MG63 (cell line): Measurements from ENCODE around the gene ACOD1. TPM values are rescaled to one million over a fixed set of nuclear protein-coding genes. Genes with fewer than 3 reads are reported as not detected.
A peak's percentile ranks its signal among the peaks of the same experiment; 100 is the strongest.
"Not testable (repeated sequence)": the region's sequence is repeated elsewhere in the genome, so short reads cannot be mapped to it uniquely, and the experiment has no call there.

Experiments used
- DNase-seq: peaks from one replicate; pipeline ENCODE4 v3.0.0-alpha.2; 2020
- H3K27me3 ChIP-seq: fragments of 250-450 bp; sonication (Bioruptor Pico); 2 replicates; pipeline ENCODE4 v1.5.1; 2020; ENCODE audit warnings: mild to moderate bottlenecking, moderate library complexity
- H3K36me3 ChIP-seq: fragments of 250-450 bp; sonication (Bioruptor Pico); 2 replicates; pipeline ENCODE4 v1.5.1; 2020; ENCODE audit warnings: mild to moderate bottlenecking, moderate library complexity
- H3K4me3 ChIP-seq: fragments of 250-450 bp; sonication (Bioruptor Pico); 2 replicates; pipeline ENCODE4 v1.5.1; 2020; ENCODE audit warnings: mild to moderate bottlenecking, moderate library complexity
- H3K9me3 ChIP-seq: fragments of 250-450 bp; sonication (Bioruptor Pico); 2 replicates; pipeline ENCODE4 v1.5.1; 2020; ENCODE audit warnings: mild to moderate bottlenecking, moderate library complexity
- total RNA-seq: library from RNA; depleted of rRNA; stranded (reverse); fragments of >200 nt; shearing (Covaris generic); gene quantifications from 2 replicates; pipeline ENCODE4 v1.2.3, GENCODE V29; 2014; ENCODE audit warnings: low replicate concordance; rRNA removed

The ACOD1 gene
- 0.16 TPM in 1 of 2 replicates, not detected in the other for total RNA-seq

DNA sequence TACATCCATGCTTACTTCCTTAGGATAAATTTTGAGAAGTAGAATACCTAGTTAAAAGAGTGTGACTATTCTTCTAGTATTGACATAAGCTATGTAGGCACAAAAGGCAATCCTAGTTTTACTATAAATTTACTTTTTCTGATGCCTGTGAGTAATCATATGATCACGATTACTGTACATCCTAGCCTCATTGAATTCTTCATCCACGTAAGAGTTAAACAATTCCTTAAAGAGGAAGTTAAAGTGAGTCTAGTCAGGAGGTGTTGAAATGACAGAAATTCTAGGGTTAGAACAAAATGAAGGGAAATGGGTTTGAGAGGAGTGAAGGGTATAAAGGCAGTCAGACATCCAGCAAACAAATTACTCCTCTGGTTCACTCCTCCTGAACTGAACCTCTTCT is at the start of gene ACOD1:
ACOD1 (plus strand) TSS at position 363 of the 400 bp plus-strand sequence. CDS start 48 bp downstream, outside the sequence.
- no peak for DNase-seq

DNA sequence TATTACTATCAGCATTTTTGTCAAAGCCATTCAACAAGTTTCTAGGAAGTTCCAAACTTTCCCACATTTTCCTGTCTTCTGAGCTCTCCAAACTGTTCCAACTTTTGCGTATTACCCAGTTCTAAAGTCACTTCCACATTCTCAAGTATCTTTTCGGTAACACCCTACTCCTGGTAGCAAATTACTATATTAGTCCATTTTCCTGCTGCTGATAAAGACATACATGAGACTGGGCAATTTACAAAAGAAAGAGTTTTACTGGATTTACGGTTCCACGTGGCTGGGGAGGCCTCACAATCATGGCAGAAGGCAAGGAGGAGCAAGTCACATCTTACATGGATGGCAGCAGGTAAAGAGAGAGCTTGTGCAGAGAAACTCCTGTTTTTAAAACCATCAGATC is 49.2 kb upstream of the ACOD1 start:
- peaks cover 10% of the 10 kb centered on the region for H3K9me3 ChIP-seq
- H3K27me3 ChIP-seq, DNase-seq, H3K4me3 ChIP-seq, H3K36me3 ChIP-seq: not testable (repeated sequence)

More for the DNA sequence above, at the start of gene ACOD1:
- Histone ChIP-seq H3K27me3 (no peaks in the 10 kb centered on the region), H3K9me3 (no peaks in the 10 kb centered on the region), H3K4me3 (no peak within 1 kb of the TSS), H3K36me3 (no peaks in the 10 kb centered on the region)

- H3K9me3 ChIP-seq = peaks cover 6% of the 10 kb centered on the region
- no peak for DNase-seq
- no peaks in the 10 kb centered on the region for H3K36me3 ChIP-seq
- H3K27me3 ChIP-seq = 0 out of 2 replicates have a peak, but pooled peaks cover 2% of the 10 kb centered on the region
- no peak overlapping the region for H3K4me3 ChIP-seq
Observed at GRCh38 chr13:76903544-76904162, 44.7 kb upstream of the ACOD1 start.

- no peak for DNase-seq
- Histone ChIP-seq H3K9me3 (no peaks in the 10 kb centered on the region), H3K27me3 (0 out of 2 replicates have a peak, but pooled peaks cover 2% of the 10 kb centered on the region), H3K36me3 (no peaks in the 10 kb centered on the region), H3K4me3 (no peak overlapping the region)
Observed at GRCh38 chr13:76904507-76904906, 43.8 kb upstream of the ACOD1 start.

- no peak overlapping the region for H3K4me3 ChIP-seq
- no peaks in the 10 kb centered on the region for H3K27me3 ChIP-seq
- no peak for DNase-seq
- no peaks in the 10 kb centered on the region for H3K36me3 ChIP-seq
- no peaks in the 10 kb centered on the region for H3K9me3 ChIP-seq
Observed at GRCh38 chr13:76912476-76912875, 35.8 kb upstream of the ACOD1 start.

GRCh38 chr13:76913898-76914297 is 34.4 kb upstream of the ACOD1 start:
- no peak for DNase-seq
- Histone ChIP-seq H3K9me3 (no peaks in the 10 kb centered on the region), H3K36me3 (no peaks in the 10 kb centered on the region), H3K4me3 (no peak overlapping the region), H3K27me3 (no peaks in the 10 kb centered on the region)

- Histone ChIP-seq H3K9me3 (peaks cover 7% of the 10 kb centered on the region), H3K27me3 (no peaks in the 10 kb centered on the region), H3K36me3 (no peaks in the 10 kb centered on the region), H3K4me3 (no peak overlapping the region)
- no peak for DNase-seq
Observed at GRCh38 chr13:76917095-76917494, 31.2 kb upstream of the ACOD1 start.

- not testable (repeated sequence) for H3K27me3 ChIP-seq, H3K36me3 ChIP-seq, H3K4me3 ChIP-seq, DNase-seq, H3K9me3 ChIP-seq
Observed at GRCh38 chr13:76917755-76918481, 30.4 kb upstream of the ACOD1 start.

DNA sequence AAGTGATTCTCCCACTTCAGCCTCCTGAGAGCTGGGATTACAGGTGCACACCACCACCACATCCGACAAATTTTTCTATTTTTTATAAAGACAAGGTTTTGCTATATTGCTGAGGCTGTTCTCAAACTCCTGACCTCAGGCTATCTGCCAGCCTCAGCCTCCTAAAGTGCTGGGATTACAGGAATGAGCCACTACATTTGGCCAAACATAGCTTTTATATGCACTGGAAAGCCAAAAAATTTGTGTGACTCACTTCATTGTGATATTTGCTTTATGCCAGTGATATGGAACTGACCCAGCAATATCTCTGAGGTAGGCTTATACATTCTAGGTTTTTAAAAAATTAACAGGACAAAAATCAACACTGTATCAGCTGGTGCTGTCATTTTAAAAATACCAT is 26.8 kb upstream of the ACOD1 start:
- Histone ChIP-seq H3K36me3 (no peaks in the 10 kb centered on the region), H3K4me3 (no peak overlapping the region), H3K27me3 (no peaks in the 10 kb centered on the region), H3K9me3 (peaks cover 7% of the 10 kb centered on the region)
- DNase-seq = peak; percentile 59

DNA sequence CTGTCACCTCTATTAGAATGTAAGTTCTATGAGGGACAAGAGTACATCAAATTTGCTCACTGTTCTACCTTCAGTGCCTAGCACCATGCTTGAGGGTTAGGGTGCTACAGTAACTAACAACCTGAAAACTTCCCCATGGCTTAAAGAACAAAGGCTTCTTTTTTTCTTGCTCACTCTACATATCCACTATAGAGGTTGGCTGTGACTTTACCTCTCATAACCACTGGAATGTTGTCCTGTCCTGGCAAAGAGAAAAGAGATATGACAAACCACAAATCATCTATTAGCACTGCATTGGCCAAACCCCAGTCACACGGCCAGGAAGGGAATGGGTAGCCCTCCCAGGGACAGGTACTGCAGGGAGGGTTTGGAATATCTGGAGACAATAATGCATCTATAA is 23.2 kb upstream of the ACOD1 start:
- Histone ChIP-seq H3K9me3 (peaks cover 4% of the 10 kb centered on the region; the same call in 1 of the 2 replicates), H3K4me3 (no peak overlapping the region), H3K36me3 (no peaks in the 10 kb centered on the region), H3K27me3 (no peaks in the 10 kb centered on the region)
- DNase-seq = no peak

- Histone ChIP-seq H3K27me3 (no peaks in the 10 kb centered on the region), H3K4me3 (no peak overlapping the region), H3K9me3 (peaks cover 2% of the 10 kb centered on the region; the same call in 1 of the 2 replicates), H3K36me3 (no peaks in the 10 kb centered on the region)
- DNase-seq = no peak
Observed at GRCh38 chr13:76927955-76928354, 20.4 kb upstream of the ACOD1 start.

DNA sequence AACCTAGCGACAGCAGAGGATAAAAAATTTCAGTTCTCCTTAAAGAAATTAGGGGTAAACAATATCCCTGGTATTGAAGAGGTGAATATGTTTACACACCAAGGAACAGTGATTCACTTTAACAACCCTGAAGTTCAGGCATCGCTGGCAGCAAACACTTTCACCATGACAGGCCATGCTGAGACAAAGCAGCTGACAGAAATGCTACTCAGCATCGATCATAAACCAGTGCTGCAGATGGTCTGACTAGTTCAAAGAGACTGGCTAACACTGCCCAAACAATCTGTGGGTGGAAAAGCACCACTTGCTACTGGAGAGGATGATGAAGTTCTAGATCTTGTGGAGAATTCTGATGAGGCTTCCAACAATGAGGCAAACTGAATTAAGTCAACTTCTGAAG is 19.9 kb upstream of the ACOD1 start:
- no peak for DNase-seq
- H3K4me3 ChIP-seq = no peak overlapping the region
- H3K9me3 ChIP-seq = peaks cover 2% of the 10 kb centered on the region; the same call in 1 of the 2 replicates
- no peaks in the 10 kb centered on the region for H3K27me3 ChIP-seq
- H3K36me3 ChIP-seq = no peaks in the 10 kb centered on the region

- no peaks in the 10 kb centered on the region for H3K36me3 ChIP-seq
- H3K9me3 ChIP-seq = peaks cover 2% of the 10 kb centered on the region; the same call in 1 of the 2 replicates
- H3K27me3 ChIP-seq = no peaks in the 10 kb centered on the region
- no peak for DNase-seq
- no peak overlapping the region for H3K4me3 ChIP-seq
Observed at GRCh38 chr13:76929320-76929719, 19.0 kb upstream of the ACOD1 start.

DNA sequence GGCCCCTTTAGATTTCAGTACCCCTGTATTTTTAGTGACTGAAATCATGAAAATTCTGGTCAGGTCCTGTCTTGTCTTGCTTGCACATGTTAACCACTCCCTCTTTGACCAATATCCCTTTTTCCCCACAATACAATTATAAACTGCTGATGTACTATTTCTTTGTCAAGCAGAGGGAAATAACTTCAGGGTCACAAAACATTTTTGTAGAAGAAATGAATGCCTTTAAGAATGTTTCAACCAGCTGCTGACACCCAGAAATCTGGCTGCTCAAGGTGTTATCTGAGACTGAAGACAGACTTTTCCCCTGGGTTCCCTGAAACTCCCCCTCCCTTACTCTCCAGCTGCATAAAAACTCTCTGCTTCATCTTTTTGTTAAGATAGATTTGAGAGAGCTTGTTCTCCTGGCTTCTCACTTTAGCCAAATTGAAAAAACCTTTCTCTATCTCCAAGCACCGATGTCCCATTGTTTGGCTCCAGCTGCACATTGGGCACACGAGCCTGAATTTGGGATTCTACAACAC is 18.4 kb upstream of the ACOD1 start:
- no peak overlapping the region for H3K4me3 ChIP-seq
- H3K9me3 ChIP-seq = peaks cover 2% of the 10 kb centered on the region; the same call in 1 of the 2 replicates
- no peak for DNase-seq
- no peaks in the 10 kb centered on the region for H3K27me3 ChIP-seq
- H3K36me3 ChIP-seq = no peaks in the 10 kb centered on the region

- no peak overlapping the region for H3K4me3 ChIP-seq
- peaks cover 4% of the 10 kb centered on the region; the same call in 1 of the 2 replicates for H3K9me3 ChIP-seq
- H3K27me3 ChIP-seq = no peaks in the 10 kb centered on the region
- no peak for DNase-seq
- H3K36me3 ChIP-seq = no peaks in the 10 kb centered on the region
Observed at GRCh38 chr13:76932076-76932475, 16.2 kb upstream of the ACOD1 start.

GRCh38 chr13:76934671-76935070 is 13.6 kb upstream of the ACOD1 start:
- Histone ChIP-seq H3K9me3 (peaks cover 4% of the 10 kb centered on the region; the same call in 1 of the 2 replicates), H3K36me3 (no peaks in the 10 kb centered on the region), H3K4me3 (no peak overlapping the region), H3K27me3 (no peaks in the 10 kb centered on the region)
- DNase-seq = no peak

- Histone ChIP-seq H3K27me3 (no peaks in the 10 kb centered on the region), H3K36me3 (no peaks in the 10 kb centered on the region), H3K4me3 (no peak overlapping the region), H3K9me3 (peaks cover 4% of the 10 kb centered on the region; the same call in 1 of the 2 replicates)
- DNase-seq = no peak
Observed at GRCh38 chr13:76936763-76937162, 11.5 kb upstream of the ACOD1 start.
